ENCODE measurements around the gene DIDO1. TPM values are rescaled to one million over a fixed set of nuclear protein-coding genes. Genes with fewer than 3 reads are reported as not detected.
"Not testable (repeated sequence)": the region's sequence is repeated elsewhere in the genome, so short reads cannot be mapped to it uniquely, and the experiment has no call there.

DIDO1 gene
- total RNA-seq, 3 donors from 2014 or later (not counting 1 experiment from before 2014, with no cell fraction given): 79.5 to 116 (median 83.4) TPM

GRCh38 chr20:62961310-62961783 lies 35.0 kb upstream of the DIDO1 start:
- Histone ChIP-seq H3K36me3 (ENCODE audit: control insufficient read depth, insufficient read depth, low read length) (peaks cover 16% of the 10 kb centered on the region), H3K9me3 (ENCODE audit: control insufficient read depth, insufficient read depth, low read length) (no peaks in the 10 kb centered on the region), H3K27me3 (ENCODE audit: control insufficient read depth, insufficient read depth, low read length) (no peaks in the 10 kb centered on the region), H3K27ac (ENCODE audit: low read length) (no peak overlapping the region), H3K4me3 (ENCODE audit: low read length) (no peak overlapping the region), H3K4me1 (ENCODE audit: control insufficient read depth, insufficient read depth, low read length) (peaks cover 20% of the 10 kb centered on the region)
- Mint-ChIP-seq H3K27ac (no peak overlapping the region), H3K4me3 (no peak overlapping the region), H3K36me3 (no peaks in the 10 kb centered on the region), H3K27me3 (ENCODE audit: low read depth in 2 of 2) (no peaks in the 10 kb centered on the region), H3K4me1 (peaks cover 9 to 11% of the 10 kb centered on the region in 2 donors), H3K9me3 (no peaks in the 10 kb centered on the region)
- DNase-seq: no peak
- ATAC-seq: no peak
- intact Hi-C loops (cut with micrococcal nuclease): no loop called here
- TF ChIP-seq CTCF (IDR thresholded peaks at IDR 0.05): no peak
- 94% methylated on average over 19 of the region's 19 CpGs for WGBS (ENCODE audit: insufficient coverage)

GRCh38 chr20:62960446-62961309 lies 34.4 kb upstream of the DIDO1 start:
- H3K27ac Mint-ChIP-seq; ATAC-seq; H3K9me3 Mint-ChIP-seq; H3K4me3 ChIP-seq (ENCODE audit: low read length); H3K27me3 Mint-ChIP-seq (ENCODE audit: low read depth in 2 of 2); H3K27me3 ChIP-seq (ENCODE audit: control insufficient read depth, insufficient read depth, low read length); DNase-seq; H3K4me3 Mint-ChIP-seq; H3K9me3 ChIP-seq (ENCODE audit: control insufficient read depth, insufficient read depth, low read length); H3K36me3 Mint-ChIP-seq; intact Hi-C loops (cut with micrococcal nuclease); H3K27ac ChIP-seq (ENCODE audit: low read length): not testable (repeated sequence)
- Histone ChIP-seq H3K36me3 (ENCODE audit: control insufficient read depth, insufficient read depth, low read length) (peaks cover 16% of the 10 kb centered on the region), H3K4me1 (ENCODE audit: control insufficient read depth, insufficient read depth, low read length) (peaks cover 22% of the 10 kb centered on the region)
- peaks cover 9 to 11% of the 10 kb centered on the region in 2 donors for H3K4me1 Mint-ChIP-seq
- 97% methylated on average over 20 of the region's 31 CpGs for WGBS (ENCODE audit: insufficient coverage)

GRCh38 chr20:62959998-62960436 lies 33.7 kb upstream of the DIDO1 start:
- H3K4me1 ChIP-seq (ENCODE audit: control insufficient read depth, insufficient read depth, low read length): peaks cover 28% of the 10 kb centered on the region
- Mint-ChIP-seq H3K27ac (peak overlapping the region in 1 of 2 donors; percentile 57), H3K27me3 (ENCODE audit: low read depth in 2 of 2) (no peaks in the 10 kb centered on the region), H3K9me3 (no peaks in the 10 kb centered on the region), H3K36me3 (no peaks in the 10 kb centered on the region), H3K4me3 (peak overlapping the region; percentile 71), H3K4me1 (peaks cover 9 to 11% of the 10 kb centered on the region in 2 donors)
- intact Hi-C loops (cut with micrococcal nuclease): no loop called here
- H3K4me3 ChIP-seq (ENCODE audit: low read length): no peak overlapping the region
- no peak for TF ChIP-seq CTCF (IDR thresholded peaks at IDR 0.05)
- H3K9me3 ChIP-seq (ENCODE audit: control insufficient read depth, insufficient read depth, low read length): no peaks in the 10 kb centered on the region
- H3K27ac ChIP-seq (ENCODE audit: low read length): no peak overlapping the region
- DNase-seq (no peak), ATAC-seq (no peak)
- H3K36me3 ChIP-seq (ENCODE audit: control insufficient read depth, insufficient read depth, low read length): peaks cover 16% of the 10 kb centered on the region
- WGBS (ENCODE audit: insufficient coverage): 94% methylated on average over 20 of the region's 20 CpGs
- no peaks in the 10 kb centered on the region for H3K27me3 ChIP-seq (ENCODE audit: control insufficient read depth, insufficient read depth, low read length)

GRCh38 chr20:62959101-62959971 lies 33.0 kb upstream of the DIDO1 start:
- no peaks in the 10 kb centered on the region for H3K36me3 Mint-ChIP-seq
- no peaks in the 10 kb centered on the region for H3K27me3 Mint-ChIP-seq (ENCODE audit: low read depth in 2 of 2)
- TF ChIP-seq CTCF (IDR thresholded peaks at IDR 0.05): no peak
- ATAC-seq (peak; percentile 60 to 93 (median 88)), DNase-seq (peak in 1 of 2 donors; percentile 28)
- Histone ChIP-seq H3K4me1 (ENCODE audit: control insufficient read depth, insufficient read depth, low read length) (peaks cover 35% of the 10 kb centered on the region), H3K9me3 (ENCODE audit: control insufficient read depth, insufficient read depth, low read length) (no peaks in the 10 kb centered on the region), H3K27ac (ENCODE audit: low read length) (no peak overlapping the region), H3K36me3 (ENCODE audit: control insufficient read depth, insufficient read depth, low read length) (peaks cover 13% of the 10 kb centered on the region), H3K4me3 (ENCODE audit: low read length) (peak overlapping the region; percentile 13), H3K27me3 (ENCODE audit: control insufficient read depth, insufficient read depth, low read length) (no peaks in the 10 kb centered on the region)
- H3K4me1 Mint-ChIP-seq: peaks cover 12 to 16% of the 10 kb centered on the region in 2 donors
- H3K9me3 Mint-ChIP-seq: no peaks in the 10 kb centered on the region
- WGBS (ENCODE audit: insufficient coverage): 40% methylated on average over 43 of the region's 43 CpGs
- peak overlapping the region; percentile 71 for H3K4me3 Mint-ChIP-seq
- intact Hi-C loops (cut with micrococcal nuclease): no loop called here
- peak overlapping the region in 1 of 2 donors; percentile 57 for H3K27ac Mint-ChIP-seq
